HuH-7 (cell line): ENCODE measurements around the gene SPAG6.
"Not testable (repeated sequence)": the region's sequence is repeated elsewhere in the genome, so short reads cannot be mapped to it uniquely, and the experiment has no call there.

Source experiments
- DNase-seq: peaks from one replicate; pipeline ENCODE4 v3.0.0; 2011; ENCODE audit warnings: low spot score

Gene SPAG6

GRCh38 chr10:22345301-22346095 is at the start of gene SPAG6:
TSS of gene SPAG6 (plus strand) at chr10:22345496. CDS start at chr10:22345612, 116 bp downstream.
- no peak for DNase-seq

DNA sequence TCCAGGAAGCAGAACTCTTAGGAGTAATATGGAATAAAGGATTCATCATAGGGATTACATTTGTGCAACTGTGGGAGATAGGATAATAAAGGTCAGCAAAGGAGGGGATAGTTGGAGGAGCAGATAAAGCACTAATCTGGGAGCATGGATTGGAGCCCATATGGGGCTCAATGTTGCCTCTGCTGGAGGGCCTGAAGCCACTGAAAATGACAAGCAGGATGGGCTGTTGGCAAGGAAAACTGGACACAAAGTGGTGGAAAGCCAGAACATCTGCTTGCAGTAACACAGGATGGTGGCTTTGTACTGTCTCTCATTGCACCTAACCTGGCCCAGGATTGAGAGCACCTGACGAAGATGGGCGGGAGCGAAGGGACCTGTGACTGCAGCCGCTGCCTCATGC is 44.1 kb upstream of the SPAG6 start:
- no peak for DNase-seq

- no peak for DNase-seq
Measured at GRCh38 chr10:22303461-22303860, 41.8 kb upstream of the SPAG6 start.

DNA sequence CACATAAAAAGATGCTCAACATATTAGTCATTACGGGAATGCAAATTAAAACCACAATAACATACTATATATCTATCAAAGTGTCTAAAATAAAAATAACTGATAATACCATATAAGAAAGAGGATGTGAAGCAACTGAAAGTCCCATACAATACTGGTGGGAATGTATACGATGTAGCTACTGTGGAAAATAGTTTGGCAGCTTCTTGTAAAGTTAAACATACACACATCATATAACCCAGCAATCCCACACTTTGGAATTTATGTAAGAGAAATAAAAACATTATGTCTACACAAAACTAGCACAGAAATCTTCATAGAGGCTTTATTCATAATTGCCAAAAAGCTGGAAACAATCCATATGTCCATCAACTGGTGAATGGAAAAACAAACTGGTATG is 39.6 kb upstream of the SPAG6 start:
- DNase-seq: no peak

- no peak for DNase-seq
Measured at GRCh38 chr10:22308390-22308789, 36.9 kb upstream of the SPAG6 start.

DNA sequence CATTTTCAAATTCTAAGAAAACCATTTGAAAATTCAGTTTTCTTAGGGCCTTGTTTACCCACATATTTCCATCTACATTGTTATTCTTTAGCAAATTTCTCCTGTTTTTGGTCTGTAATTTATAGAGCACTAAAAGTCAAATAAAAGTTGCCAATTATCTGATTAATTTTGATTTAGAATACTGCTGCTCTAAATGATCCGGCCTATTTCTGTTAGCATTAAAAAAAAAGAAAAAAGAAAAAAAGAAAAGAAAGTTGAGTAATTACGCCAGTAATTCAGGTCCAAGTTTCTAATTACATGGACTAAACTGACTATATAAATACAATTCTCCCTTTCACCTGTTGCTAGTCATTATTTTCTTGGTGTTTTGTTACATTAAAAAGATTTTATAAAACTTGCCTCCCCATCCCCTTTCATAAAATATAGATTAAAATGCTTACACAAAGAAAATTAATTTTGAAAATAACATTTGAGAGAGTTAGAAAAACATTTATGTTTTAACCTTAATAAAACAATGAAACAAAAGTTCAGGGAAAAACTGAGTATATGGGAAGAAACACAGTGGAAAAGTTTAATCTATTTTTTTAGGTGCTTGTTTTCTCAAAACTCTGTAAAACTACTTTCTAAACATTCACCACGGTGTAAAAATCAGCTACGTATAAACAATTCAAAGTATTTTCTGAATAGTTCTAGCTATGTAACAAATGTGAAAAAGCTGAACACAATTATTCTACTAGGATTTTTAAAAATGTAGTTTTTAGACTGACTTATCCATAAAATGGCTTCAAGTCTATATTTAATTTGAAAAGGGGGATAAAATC is 35.9 kb upstream of the SPAG6 start:
- no peak for DNase-seq

- DNase-seq: not testable (repeated sequence)
Measured at GRCh38 chr10:22310012-22310411, 35.3 kb upstream of the SPAG6 start.

- DNase-seq: no peak
Measured at GRCh38 chr10:22310928-22311327, 34.4 kb upstream of the SPAG6 start.

GRCh38 chr10:22314852-22315251 is 30.4 kb upstream of the SPAG6 start:
- DNase-seq: no peak

DNA sequence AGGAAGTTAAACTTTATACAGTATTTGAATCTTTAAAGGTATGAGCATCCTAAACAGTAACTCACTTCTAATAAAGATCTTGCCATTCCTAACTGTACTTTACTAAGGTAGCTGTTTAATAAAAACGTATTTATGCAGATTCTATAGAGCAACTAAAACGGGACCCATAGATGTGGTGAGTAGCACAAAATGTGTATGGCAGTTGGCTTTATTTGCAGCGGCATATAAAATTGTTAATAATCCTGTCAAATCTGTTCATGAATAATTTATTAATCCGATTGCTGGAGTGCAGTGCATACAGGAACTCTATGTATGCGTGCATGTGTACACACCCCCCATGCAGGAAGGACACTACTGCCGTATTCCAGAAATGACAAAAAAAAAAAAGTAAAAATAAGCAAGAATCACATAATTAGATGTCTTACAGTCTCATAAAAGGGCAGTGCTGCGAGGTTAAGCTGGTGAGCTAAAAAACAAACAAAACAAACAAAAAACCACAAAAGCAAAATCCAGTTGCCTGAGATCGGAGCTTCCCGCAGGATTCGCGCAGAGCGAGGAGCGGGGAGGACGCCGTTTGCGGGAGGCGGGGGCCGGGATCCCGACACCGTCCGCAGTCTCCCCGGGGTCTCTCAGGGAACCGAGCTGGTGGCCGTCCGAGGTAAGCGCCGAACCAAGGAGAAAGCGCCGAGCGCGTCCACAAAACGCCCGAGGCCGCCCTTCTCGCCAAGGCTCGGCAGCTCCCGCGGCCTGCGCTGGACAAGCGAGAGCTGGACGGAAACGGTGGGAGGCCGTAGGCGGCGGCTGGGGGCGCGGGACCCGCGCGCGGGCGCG is 29.6 kb upstream of the SPAG6 start:
- DNase-seq: peak; percentile 76

DNA sequence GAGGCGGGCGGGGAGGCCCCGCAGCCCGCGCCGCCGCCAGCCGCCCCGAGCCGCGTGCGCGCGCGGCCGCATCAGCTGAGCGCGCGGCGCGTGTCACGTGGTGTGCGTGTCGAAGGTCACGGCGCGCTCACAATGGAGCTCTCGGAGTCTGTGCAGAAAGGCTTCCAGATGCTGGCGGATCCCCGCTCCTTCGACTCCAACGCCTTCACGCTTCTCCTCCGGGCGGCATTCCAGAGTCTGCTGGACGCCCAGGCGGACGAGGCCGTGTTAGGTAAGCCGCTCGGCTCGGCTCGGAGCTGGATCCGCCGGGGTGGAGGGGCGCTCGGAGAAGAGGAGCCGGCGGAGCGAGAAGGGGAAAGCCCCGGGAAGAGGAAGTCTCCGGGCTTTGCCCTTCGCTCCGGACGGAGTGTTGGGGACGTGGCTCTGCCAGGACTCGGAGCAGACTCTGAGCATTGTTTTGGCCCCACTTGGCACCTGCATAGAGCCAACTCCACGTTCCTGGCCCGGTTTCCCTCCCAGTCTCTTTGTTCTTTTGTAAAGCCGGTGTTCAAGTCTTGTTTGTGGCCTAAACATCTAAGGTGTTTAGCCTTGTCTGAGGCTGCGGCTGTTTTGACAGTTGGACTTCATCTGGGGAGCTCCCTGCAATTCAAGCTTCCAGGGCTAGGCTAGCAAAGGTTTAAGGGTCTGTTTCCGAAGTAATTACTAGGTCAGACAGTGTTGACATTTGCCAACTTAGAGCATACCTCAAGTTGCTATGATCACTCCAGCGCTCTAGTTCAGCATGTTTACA is 28.8 kb upstream of the SPAG6 start, which contains the start of gene COMMD3:
TSS of gene COMMD3 (plus strand) at position 103 of the 790 bp plus-strand sequence. CDS start at position 133, 30 bp downstream.
- DNase-seq: peak; percentile 85

- no peak for DNase-seq
Measured at GRCh38 chr10:22317076-22317370, 28.3 kb upstream of the SPAG6 start.

GRCh38 chr10:22317771-22318565 is 27.3 kb upstream of the SPAG6 start:
- no peak for DNase-seq

GRCh38 chr10:22318772-22319171 is 26.5 kb upstream of the SPAG6 start:
- no peak for DNase-seq

GRCh38 chr10:22319547-22319979 is 25.7 kb upstream of the SPAG6 start:
- no peak for DNase-seq

DNA sequence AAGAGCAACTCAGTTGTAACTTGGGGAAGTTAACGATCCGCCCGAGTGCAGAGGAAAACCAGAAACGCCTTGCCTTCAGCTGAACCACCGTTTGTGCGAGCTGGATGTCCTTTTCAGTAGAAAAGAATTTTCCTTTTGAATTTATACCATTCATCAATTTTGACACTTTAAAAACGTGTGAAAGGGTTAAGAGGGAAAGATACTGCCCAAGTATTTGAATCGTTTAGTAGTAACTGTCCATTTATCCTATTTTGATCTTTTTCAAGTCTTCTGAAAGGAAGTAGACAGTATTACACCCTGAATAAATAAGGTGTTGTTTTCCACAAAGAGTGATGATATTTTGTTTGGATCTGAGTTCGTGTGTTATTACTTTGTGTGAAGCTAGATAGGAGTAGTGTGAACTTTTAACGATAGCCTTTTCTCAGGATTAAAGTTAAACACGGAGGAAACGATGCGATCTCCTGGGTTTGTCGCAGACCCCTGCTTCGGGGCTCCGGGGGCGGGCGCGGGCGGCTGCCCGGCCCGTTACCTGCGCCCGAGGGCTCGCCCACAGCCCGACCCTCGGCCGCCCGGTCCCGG is 25.2 kb upstream of the SPAG6 start:
- DNase-seq: no peak

GRCh38 chr10:22320591-22321155 is 24.6 kb upstream of the SPAG6 start, which contains the start of gene BMI1:
TSS of gene BMI1 (plus strand) at chr10:22321099. CDS start at chr10:22326450, 5,351 bp downstream.
- DNase-seq: peak; percentile 95

GRCh38 chr10:22321156-22321923 is 24.0 kb upstream of the SPAG6 start:
- DNase-seq: no peak
